BLaER1 (cell line): ENCODE results near the gene OR2T5.
"Not testable (repeated sequence)": the region's sequence is repeated elsewhere in the genome, so short reads cannot be mapped to it uniquely, and the experiment has no call there.

Experiments
- H3K27ac ChIP-seq: shearing (Covaris generic); formaldehyde crosslinking; 2 replicates; pipeline ENCODE4 v1.8.1; 2022
- H3K27me3 ChIP-seq: shearing (Covaris generic); formaldehyde crosslinking; 2 replicates; pipeline ENCODE4 v1.8.1; 2022
- H3K36me3 ChIP-seq: shearing (Covaris generic); formaldehyde crosslinking; 2 replicates; pipeline ENCODE4 v1.8.1; 2022
- H3K4me1 ChIP-seq: shearing (Covaris generic); formaldehyde crosslinking; 2 replicates; pipeline ENCODE4 v1.8.1; 2022
- H3K4me2 ChIP-seq: shearing (Covaris generic); formaldehyde crosslinking; 2 replicates; pipeline ENCODE4 v1.8.1; 2022
- H3K4me3 ChIP-seq: shearing (Covaris generic); formaldehyde crosslinking; 2 replicates; pipeline ENCODE4 v1.8.1; 2022
- H3K9ac ChIP-seq: shearing (Covaris generic); formaldehyde crosslinking; 2 replicates; pipeline ENCODE4 v1.8.1; 2022
- H3K9me3 ChIP-seq: shearing (Covaris generic); formaldehyde crosslinking; 2 replicates; pipeline ENCODE4 v1.8.1; 2022
- H4K20me1 ChIP-seq: shearing (Covaris generic); formaldehyde crosslinking; 2 replicates; pipeline ENCODE4 v1.8.1; 2022

Gene OR2T5, protein sequence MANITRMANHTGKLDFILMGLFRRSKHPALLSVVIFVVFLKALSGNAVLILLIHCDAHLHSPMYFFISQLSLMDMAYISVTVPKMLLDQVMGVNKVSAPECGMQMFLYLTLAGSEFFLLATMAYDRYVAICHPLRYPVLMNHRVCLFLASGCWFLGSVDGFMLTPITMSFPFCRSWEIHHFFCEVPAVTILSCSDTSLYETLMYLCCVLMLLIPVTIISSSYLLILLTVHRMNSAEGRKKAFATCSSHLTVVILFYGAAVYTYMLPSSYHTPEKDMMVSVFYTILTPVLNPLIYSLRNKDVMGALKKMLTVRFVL

DNA sequence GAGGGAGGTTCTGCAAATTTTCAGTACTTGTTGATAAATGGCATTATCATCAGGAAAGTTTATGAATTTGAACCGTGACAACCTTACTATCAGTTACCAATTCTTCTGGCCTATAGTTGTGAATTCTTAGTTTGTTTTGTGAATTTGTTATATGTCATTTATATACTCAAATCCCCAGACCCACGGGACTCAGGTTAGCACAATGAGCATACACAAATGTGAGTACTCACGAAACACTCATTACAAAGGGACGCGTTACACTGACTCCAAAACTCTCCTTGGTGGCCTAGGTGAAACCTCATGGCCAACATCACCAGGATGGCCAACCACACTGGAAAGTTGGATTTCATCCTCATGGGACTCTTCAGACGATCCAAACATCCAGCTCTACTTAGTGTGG, at the start of gene OR2T5:
OR2T5 (plus strand) TSS at position 301 of the 400 bp plus-strand sequence; CDS start at position 301, 0 bp downstream.
- not testable (repeated sequence) for H3K27me3 ChIP-seq, H3K4me2 ChIP-seq, H3K4me3 ChIP-seq, H4K20me1 ChIP-seq, H3K9ac ChIP-seq, H3K4me1 ChIP-seq, H3K36me3 ChIP-seq, H3K27ac ChIP-seq, H3K9me3 ChIP-seq

DNA sequence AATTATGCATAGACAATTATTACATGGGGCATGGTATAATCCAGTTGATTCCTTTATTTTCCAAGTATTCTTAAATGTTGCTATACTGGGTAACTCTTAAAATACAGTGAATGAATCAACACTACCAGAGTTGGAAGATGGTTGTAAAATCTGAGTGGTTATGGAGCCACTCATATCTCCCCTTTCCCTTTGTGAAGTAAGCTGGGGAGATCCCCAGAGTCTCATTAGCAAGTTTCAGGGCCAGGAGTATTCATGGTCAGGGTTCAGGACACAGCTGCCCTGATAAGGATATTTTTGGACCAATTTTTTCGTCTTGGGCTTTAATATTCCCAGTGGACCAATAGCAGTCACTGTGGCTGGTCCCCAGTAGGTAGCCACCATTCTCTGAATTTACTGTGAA, 49.7 kb upstream of the OR2T5 start:
- H3K4me1 ChIP-seq, H3K4me2 ChIP-seq, H3K9me3 ChIP-seq, H3K36me3 ChIP-seq, H3K9ac ChIP-seq, H4K20me1 ChIP-seq, H3K4me3 ChIP-seq, H3K27ac ChIP-seq, H3K27me3 ChIP-seq: not testable (repeated sequence)

DNA sequence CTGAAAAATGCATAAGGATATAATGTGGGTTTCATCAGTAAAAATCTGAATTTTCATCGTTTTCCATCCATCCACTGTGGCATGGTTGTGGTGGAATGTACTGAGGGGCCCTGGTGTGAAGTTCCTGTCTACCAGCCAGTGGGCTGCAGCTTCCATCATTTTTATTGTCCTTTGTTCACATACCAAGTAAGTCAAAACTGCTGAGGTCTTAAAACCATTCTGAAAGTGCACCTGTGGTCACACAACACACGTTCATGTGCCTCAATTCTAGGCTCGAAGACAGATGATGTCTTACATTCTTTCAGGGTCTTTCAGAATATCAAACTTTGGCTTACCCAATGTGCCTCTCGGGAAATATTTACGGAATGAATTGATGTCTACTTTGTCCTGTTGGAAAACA, 49.1 kb upstream of the OR2T5 start:
- H3K9ac ChIP-seq, H3K4me1 ChIP-seq: not testable (repeated sequence)

DNA sequence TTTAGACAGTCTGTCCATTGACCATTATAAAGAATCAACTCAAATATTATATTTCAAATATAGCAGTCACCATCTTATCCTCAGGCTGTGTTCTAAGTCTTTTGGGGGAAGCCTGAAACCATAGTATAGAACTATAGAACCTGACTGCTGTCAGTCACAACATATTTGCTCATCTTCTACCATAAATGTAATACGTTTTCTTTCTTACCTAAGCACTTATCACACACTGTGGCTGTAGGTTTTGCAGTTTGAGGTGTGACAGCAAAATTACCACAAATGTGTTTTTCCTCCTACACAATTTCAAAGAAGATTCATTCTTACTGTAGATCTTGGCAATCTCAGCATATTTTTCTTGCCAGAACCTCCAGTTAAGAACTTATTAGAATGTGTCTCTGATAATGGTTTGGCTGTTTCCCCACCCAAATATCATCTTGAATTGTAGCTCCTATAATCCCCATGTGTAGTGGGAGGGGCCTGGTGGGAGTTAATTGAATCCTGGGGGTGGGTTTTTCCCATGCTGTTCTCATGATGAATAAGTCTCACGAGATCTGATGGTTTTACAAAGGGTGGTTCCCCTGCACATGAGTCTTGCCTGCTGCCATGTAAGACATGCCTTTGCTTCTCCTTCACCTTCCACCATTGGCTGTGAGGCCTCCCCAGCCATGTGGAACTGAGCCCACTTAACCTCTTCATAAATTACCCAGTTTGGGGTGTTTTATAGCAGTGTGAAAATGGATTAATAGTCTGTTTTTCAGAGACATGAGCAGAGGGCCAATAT, 45.7 kb upstream of the OR2T5 start:
- not testable (repeated sequence) for H3K36me3 ChIP-seq, H3K9ac ChIP-seq, H4K20me1 ChIP-seq, H3K9me3 ChIP-seq, H3K4me2 ChIP-seq, H3K27me3 ChIP-seq, H3K4me3 ChIP-seq, H3K27ac ChIP-seq, H3K4me1 ChIP-seq

More for the DNA sequence above, 49.1 kb upstream of the OR2T5 start:
- not testable (repeated sequence) for H3K9me3 ChIP-seq, H3K27ac ChIP-seq, H3K36me3 ChIP-seq, H3K27me3 ChIP-seq, H4K20me1 ChIP-seq, H3K4me2 ChIP-seq, H3K4me3 ChIP-seq

DNA sequence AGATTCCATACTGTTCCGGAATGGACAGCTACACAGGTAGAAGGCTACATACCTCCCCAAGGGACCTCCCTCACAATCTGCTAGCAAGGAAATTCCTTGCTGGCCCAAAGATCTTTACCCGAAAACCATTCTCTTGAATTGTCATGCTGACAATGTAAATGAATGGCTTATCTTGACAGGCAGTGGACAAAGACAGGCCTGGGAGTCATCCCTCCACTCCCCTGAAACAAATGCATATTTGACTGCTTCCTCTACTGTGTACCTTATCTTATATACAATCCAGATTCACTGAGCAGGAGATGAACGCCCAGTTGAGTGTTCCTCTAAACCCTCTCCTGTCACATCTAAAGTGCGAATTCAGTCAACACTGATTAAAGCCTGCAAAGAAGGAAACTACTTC, 43.8 kb upstream of the OR2T5 start:
- not testable (repeated sequence) for H3K36me3 ChIP-seq, H3K4me2 ChIP-seq, H3K9me3 ChIP-seq, H3K27me3 ChIP-seq, H4K20me1 ChIP-seq, H3K27ac ChIP-seq, H3K4me1 ChIP-seq, H3K9ac ChIP-seq, H3K4me3 ChIP-seq

DNA sequence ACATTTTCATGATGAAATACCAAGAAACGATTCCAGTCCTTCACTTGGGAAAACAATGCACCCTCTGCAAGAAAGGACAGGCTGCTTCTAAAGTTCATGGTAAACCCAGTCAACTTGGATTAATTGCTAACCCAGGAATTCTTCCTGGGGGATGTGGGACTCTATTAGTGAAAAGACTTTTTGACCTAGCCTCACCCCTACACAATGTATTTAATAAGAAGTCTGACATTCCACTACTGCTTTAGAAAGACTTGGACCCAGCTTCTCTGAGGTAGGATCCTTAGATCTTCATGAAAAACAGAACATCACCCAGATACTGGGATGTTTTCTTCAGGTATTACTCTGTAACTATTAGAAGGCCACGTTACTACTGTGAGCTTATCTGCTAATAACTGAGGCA, 43.0 kb upstream of the OR2T5 start, which contains the start of gene OR2T2:
OR2T2 (plus strand) TSS at position 239 of the 400 bp plus-strand sequence. CDS start 7,161 bp downstream, outside the sequence.
- H3K4me1 ChIP-seq, H3K4me3 ChIP-seq, H3K27ac ChIP-seq, H3K36me3 ChIP-seq, H3K4me2 ChIP-seq, H3K27me3 ChIP-seq, H3K9me3 ChIP-seq, H4K20me1 ChIP-seq, H3K9ac ChIP-seq: not testable (repeated sequence)

DNA sequence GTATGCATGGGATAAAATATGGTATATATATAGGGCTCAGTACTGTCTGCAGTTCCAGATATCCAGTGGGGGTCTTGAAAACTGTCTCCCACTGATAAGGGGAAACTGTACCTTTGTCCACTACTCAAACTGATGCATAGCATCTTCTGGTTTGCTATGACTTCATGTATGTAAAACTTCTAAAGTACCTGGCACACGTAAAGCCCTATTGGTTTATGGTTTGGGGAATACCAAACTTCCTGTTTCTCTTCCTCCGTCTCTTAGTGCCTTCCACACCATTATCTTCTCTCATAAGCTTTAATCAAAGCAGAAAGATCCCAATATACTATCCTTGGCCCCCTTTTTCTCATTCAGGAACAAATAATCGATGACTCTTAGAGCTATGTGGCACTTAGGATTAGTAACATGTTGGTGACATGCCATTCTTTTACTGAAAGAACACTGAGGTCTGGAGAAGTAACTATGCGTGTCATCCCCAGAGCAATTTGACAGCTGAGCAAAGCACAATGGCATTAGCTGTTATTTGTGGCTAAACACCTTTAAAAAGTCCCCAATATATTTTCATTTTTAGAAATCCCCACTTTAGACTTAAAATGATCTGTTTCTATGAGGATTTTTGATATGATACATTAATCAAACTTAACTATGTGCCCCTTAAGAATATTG, 39.8 kb upstream of the OR2T5 start:
- H3K4me3 ChIP-seq, H3K27me3 ChIP-seq, H3K27ac ChIP-seq, H3K9me3 ChIP-seq, H3K36me3 ChIP-seq, H3K4me1 ChIP-seq, H4K20me1 ChIP-seq, H3K9ac ChIP-seq, H3K4me2 ChIP-seq: not testable (repeated sequence)

DNA sequence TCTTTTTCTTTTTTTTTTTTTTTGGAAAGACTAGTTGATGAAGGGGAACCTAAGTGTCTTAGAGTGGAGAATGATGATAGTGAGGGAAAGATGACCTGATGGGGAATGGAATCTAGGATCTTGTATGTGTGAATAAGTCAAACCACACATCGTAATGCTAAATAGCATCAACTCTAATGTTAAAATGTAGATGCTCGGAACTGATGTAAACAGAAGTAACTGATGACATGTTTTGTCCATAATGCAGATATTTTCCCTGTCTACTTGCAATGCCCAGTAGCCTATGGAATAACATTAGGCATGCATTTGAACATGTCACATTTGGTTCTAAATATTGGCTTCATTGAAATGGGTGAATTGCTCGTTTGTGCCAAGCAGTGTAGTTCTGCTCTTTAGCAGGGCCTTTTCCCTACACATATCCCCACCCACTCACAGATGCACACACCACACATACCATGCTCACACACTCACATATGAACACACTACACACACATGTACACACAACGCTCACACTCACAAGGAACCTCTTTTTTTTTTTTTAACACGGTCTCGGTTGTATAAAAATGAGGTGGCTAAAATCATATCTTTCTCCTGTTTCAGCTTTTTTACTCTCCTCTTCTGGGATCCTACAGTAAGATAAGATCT, 38.4 kb upstream of the OR2T5 start:
- not testable (repeated sequence) for H3K27ac ChIP-seq, H3K4me2 ChIP-seq, H3K4me3 ChIP-seq, H3K36me3 ChIP-seq, H3K9me3 ChIP-seq, H3K9ac ChIP-seq, H3K4me1 ChIP-seq, H4K20me1 ChIP-seq, H3K27me3 ChIP-seq

DNA sequence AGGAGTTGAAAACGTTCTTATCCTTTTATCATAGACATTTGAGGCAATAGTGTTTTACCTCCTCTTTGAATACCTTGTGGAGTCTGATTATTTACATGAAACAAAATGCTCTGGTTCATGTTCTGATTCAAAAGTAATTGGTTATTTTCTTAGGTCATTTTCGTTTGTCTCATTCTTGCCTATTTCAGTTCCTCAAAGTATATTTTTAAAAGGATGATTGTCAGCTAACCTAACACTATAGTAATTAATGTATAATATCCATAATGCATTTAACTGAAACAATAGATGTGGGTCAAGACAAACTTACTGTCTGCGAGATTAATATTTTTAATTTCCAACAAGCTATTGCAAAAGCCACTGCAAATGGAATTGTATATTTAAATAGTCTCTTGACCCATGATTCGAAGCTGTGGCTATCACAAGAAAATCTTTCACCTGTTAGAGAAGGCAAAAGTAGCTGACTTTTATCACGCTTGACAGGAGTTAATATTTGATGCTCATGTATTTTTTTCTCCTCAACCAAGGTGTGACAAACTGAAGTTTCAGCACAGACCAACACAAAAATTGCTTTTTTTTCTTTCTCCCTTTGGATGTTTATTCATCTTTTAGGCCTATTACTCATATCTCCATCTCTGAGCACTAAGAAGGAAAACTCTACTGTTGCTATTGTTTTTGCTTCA, 37.8 kb upstream of the OR2T5 start:
- not testable (repeated sequence) for H4K20me1 ChIP-seq, H3K36me3 ChIP-seq, H3K4me1 ChIP-seq, H3K9ac ChIP-seq, H3K27me3 ChIP-seq, H3K4me2 ChIP-seq, H3K9me3 ChIP-seq, H3K4me3 ChIP-seq, H3K27ac ChIP-seq

DNA sequence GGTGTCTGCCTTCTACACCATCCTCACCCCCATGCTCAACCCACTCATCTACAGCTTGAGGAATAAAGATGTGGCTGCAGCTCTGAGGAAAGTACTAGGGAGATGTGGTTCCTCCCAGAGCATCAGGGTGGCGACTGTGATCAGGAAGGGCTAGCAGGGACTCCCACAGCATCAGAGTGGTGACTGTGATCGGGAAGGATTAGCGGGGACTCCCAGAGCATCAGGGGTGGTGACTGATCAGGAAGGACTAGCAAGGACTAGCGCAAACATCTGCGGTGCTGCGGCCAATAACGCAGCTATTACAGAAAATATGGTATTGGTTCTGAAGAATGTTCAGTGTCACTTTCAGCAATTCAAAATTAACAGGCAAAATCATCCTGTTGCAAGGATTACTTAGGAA, 34.8 kb upstream of the OR2T5 start:
- H3K4me2 ChIP-seq, H3K27ac ChIP-seq, H4K20me1 ChIP-seq, H3K36me3 ChIP-seq, H3K9ac ChIP-seq, H3K27me3 ChIP-seq, H3K9me3 ChIP-seq, H3K4me3 ChIP-seq, H3K4me1 ChIP-seq: not testable (repeated sequence)

DNA sequence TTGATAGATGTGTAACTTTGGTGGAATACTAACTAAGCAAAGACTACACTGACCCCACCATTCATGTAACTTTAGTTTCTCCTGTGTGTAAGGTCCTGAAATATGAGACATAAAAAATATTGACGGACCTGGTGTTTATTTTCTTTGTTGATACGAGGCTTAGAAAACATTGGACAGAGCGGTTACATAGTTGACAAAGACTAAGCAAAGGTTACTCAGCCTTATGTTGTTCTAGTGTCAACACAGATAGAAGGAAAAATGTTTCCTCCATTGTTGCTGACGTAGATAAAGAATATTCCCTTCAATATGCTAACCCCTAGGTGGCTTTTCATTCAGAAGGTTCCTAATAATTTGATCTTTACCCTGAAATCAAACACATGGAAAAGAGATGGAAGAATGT, 33.3 kb upstream of the OR2T5 start:
- not testable (repeated sequence) for H3K36me3 ChIP-seq, H3K4me3 ChIP-seq, H3K4me2 ChIP-seq, H3K9me3 ChIP-seq, H3K27ac ChIP-seq, H4K20me1 ChIP-seq, H3K4me1 ChIP-seq, H3K27me3 ChIP-seq, H3K9ac ChIP-seq

DNA sequence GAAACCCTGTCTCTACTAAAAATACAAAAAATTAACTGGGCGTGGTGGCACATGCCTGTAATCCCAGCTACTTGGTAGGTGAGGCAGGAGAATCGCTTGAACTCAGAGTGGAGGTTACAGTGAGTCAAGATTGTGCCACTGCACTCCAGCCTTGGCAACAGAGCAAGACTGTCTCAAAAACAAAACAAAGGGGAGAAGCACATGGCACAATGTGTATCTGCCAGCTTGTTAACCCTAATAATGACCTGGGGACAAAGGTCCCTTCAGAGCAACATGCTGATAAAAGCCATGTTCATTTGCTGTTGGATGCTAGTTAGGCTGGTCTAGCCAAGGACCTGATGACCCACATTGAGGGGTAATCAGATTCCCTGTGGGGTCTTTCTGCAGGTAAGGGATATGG, 31.8 kb upstream of the OR2T5 start:
- H3K9me3 ChIP-seq, H3K4me2 ChIP-seq, H3K4me3 ChIP-seq, H4K20me1 ChIP-seq, H3K27me3 ChIP-seq, H3K4me1 ChIP-seq, H3K9ac ChIP-seq, H3K36me3 ChIP-seq, H3K27ac ChIP-seq: not testable (repeated sequence)

DNA sequence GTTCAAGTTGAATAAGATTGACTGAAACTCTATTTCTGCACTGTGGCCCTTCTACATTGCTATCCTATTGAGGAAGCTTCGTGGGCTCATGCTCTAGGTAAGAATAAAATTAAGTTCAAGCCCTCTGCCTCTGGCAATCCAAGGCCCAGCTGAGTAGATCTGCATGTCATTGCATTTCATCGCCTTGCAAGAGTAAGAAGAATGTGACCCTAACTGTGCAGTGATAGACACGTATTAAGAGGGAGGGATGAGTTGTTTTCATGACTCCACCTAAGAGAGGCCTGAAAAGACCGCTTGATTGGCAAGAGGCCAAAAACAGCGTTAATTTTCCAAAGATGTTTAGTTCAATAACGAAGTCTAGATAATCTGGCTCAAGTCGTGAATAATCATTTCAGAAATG, 29.3 kb upstream of the OR2T5 start:
- not testable (repeated sequence) for H3K27ac ChIP-seq, H3K4me2 ChIP-seq, H3K27me3 ChIP-seq, H3K4me3 ChIP-seq, H3K4me1 ChIP-seq, H3K9ac ChIP-seq, H4K20me1 ChIP-seq, H3K36me3 ChIP-seq, H3K9me3 ChIP-seq
